PC-9 (cell line): ENCODE data around the gene BUB1. TPM values are rescaled to one million over a fixed set of nuclear protein-coding genes. Genes with fewer than 3 reads are reported as not detected.

Source experiments
- BruUV-seq: library from RNA; stranded (reverse); fragments of 400-500 nt; replicated peaks from 2 replicates; lab custom pipeline; 2021; lab: Mats Ljungman, UMichigan
- CTCF ChIA-PET: fragments of 300-600 bp; sonication (Branson Sonifier 250); formaldehyde crosslinking; loops from one replicate; lab custom pipeline; 2022; ENCODE audit warnings: antibody characterized with exemption; lab: Charles Lee
- POLR2A ChIA-PET: fragments of 300-600 bp; sonication (Branson Sonifier 250); formaldehyde crosslinking; loops from one replicate; lab custom pipeline; 2022; ENCODE audit warnings: antibody characterized with exemption; ENCODE audit not compliant: unreplicated experiment; lab: Charles Lee
- DNase-seq, 2 experiments: peaks; one replicate each; pipeline versions ENCODE4 v3.0.0 to v3.0.0-alpha.2; 2015 to 2022; ENCODE audit warnings: mixed read lengths in 1 of 2
- H2AFZ ChIP-seq: fragments of 200-600 bp; sonication (generic); 2 replicates; pipeline ENCODE4 v1.8.1; 2017; ENCODE audit warnings: antibody characterized with exemption
- H3F3A ChIP-seq: fragments of 200-600 bp; sonication (generic); 2 replicates; pipeline ENCODE4 v1.8.1; 2017; ENCODE audit warnings: antibody characterized with exemption, mild to moderate bottlenecking, low read depth; ENCODE audit not compliant: insufficient read depth
- H3K27ac ChIP-seq: fragments of 200-600 bp; sonication (generic); 2 replicates; pipeline ENCODE4 v1.6.1; 2016; ENCODE audit warnings: mixed run types
- H3K27me3 ChIP-seq: fragments of 200-600 bp; sonication (generic); 2 replicates; pipeline ENCODE4 v1.6.1; 2016; ENCODE audit warnings: low read depth, mixed run types; ENCODE audit not compliant: insufficient read depth
- H3K36me3 ChIP-seq: fragments of 200-600 bp; sonication (generic); 2 replicates; pipeline ENCODE4 v1.6.1; 2016; ENCODE audit warnings: low read depth, mixed run types
- H3K4me1 ChIP-seq: fragments of 200-600 bp; sonication (generic); replicated peaks from 2 replicates; pipeline ENCODE4 v1.6.1; 2016; ENCODE audit warnings: mixed run types; ENCODE audit not compliant: insufficient read depth
- H3K4me2 ChIP-seq: fragments of 200-600 bp; sonication (generic); 2 replicates; pipeline ENCODE4 v1.6.1; 2017; ENCODE audit warnings: mixed run types
- H3K4me3 ChIP-seq: fragments of 200-600 bp; sonication (generic); 2 replicates; pipeline ENCODE4 v1.6.1; 2016; ENCODE audit warnings: mixed run types
- H3K79me2 ChIP-seq: fragments of 200-600 bp; sonication (generic); 2 replicates; pipeline ENCODE4 v1.6.1; 2017; ENCODE audit warnings: low read depth, mixed run types
- H3K9me2 ChIP-seq: fragments of 200-600 bp; sonication (generic); 2 replicates; pipeline ENCODE4 v1.8.1; 2017; ENCODE audit warnings: mild to moderate bottlenecking; ENCODE audit not compliant: insufficient read depth
- H3K9me3 ChIP-seq: fragments of 200-600 bp; sonication (generic); 2 replicates; pipeline ENCODE4 v1.8.1; 2016; ENCODE audit warnings: low read depth; ENCODE audit not compliant: insufficient read depth
- H4K20me1 ChIP-seq: fragments of 200-600 bp; sonication (generic); 2 replicates; pipeline ENCODE4 v1.8.1; 2017; ENCODE audit not compliant: insufficient read depth
- CTCF ChIP-seq: fragments of 200-600 bp; sonication (generic); conservative IDR thresholded peaks from 2 replicates; pipeline ENCODE4 v1.6.1; 2017; ENCODE audit warnings: mixed run types, antibody characterized with exemption, mild to moderate bottlenecking, moderate library complexity
- EZH2 ChIP-seq: fragments of 200-600 bp; sonication (generic); IDR thresholded peaks from 2 replicates; pipeline ENCODE4 v1.8.0; 2017; ENCODE audit warnings: antibody characterized with exemption, low read depth
- intact Hi-C: fragments of 100-400 bp; cut with micrococcal nuclease; formaldehyde crosslinking; loops from one replicate; pipeline ENCODE4 v1.10.0; 2022; ENCODE audit not compliant: unreplicated experiment
- total RNA-seq: library from RNA; stranded (reverse); gene quantifications from 2 replicates; pipeline ENCODE4 v1.2.3, GENCODE V29; 2021

The BUB1 gene
- total RNA-seq, 1 experiment from 2014 or later, result 74.6 TPM

DNA sequence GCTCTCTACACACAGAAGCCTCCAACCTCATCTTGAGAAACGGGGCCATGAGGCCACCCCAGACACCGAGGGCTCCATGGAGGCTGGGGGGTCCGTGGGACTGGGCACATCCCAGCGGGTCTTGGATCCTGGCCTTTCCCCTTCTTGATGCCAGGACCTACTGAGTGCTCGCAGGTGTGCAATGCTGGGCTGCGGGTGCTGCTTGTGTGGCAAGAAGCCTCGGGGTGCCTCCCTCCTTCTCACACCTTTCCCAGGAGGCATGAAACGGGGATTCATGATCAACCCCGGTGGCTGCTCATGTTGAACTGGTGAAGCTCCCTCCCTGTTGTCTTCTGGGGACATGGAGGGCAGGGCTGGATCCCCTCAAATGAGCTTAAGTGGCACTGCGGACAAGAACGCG lies 2.0 kb upstream of the BUB1 start:
- peaks cover 36% of the 10 kb centered on the region for H3K79me2 ChIP-seq
- CTCF ChIA-PET, result interaction anchor here (2.2 kb wide), 1 partner anchor 76 kb away, joined by 15 read pairs; no protein-coding TSS in a partner anchor
- BruUV-seq, result no TSS peak
- peaks cover 7% of the 10 kb centered on the region for H3F3A ChIP-seq
- no peak for TF ChIP-seq CTCF
- TF ChIP-seq EZH2, result no peak
- peaks cover 33% of the 10 kb centered on the region for H3K4me1 ChIP-seq
- POLR2A ChIA-PET, result interaction anchor here (0.7 kb wide), 1 partner anchor 9 kb away, joined by 5 read pairs; no protein-coding TSS in a partner anchor
- no peak overlapping the region for H2AFZ ChIP-seq
- H3K9me2 ChIP-seq, result no peaks in the 10 kb centered on the region
- intact Hi-C loops, result loop anchor here (10.0 kb wide), 1 partner anchor 995 kb away; no protein-coding TSS in a partner anchor
- DNase-seq, result no peak
- H3K27ac ChIP-seq, result no peak overlapping the region
- 0 out of 2 replicates have a peak, but pooled peaks cover 5% of the 10 kb centered on the region for H3K36me3 ChIP-seq
- H3K4me3 ChIP-seq, result no peak overlapping the region
- no peaks in the 10 kb centered on the region for H4K20me1 ChIP-seq
- no peaks in the 10 kb centered on the region for H3K9me3 ChIP-seq
- 0 out of 2 replicates have a peak overlapping the region, but pooled peaks have one; percentile 91 for H3K4me2 ChIP-seq
- no peaks in the 10 kb centered on the region for H3K27me3 ChIP-seq

- intact Hi-C loops, result loop anchor here (10.0 kb wide), 1 partner anchor 995 kb away; no protein-coding TSS in a partner anchor
- H3K36me3 ChIP-seq, result 0 out of 2 replicates have a peak, but pooled peaks cover 6% of the 10 kb centered on the region
- no peaks in the 10 kb centered on the region for H3K9me2 ChIP-seq
- H3K4me1 ChIP-seq, result peaks cover 35% of the 10 kb centered on the region
- H4K20me1 ChIP-seq, result no peaks in the 10 kb centered on the region
- peak overlapping the region; percentile 78 for H3K4me3 ChIP-seq
- peaks cover 7% of the 10 kb centered on the region for H3F3A ChIP-seq
- peak overlapping the region; percentile 91 for H3K4me2 ChIP-seq
- H2AFZ ChIP-seq, result peak overlapping the region; percentile 95
- peak overlapping the region; percentile 90 for H3K27ac ChIP-seq
- no peaks in the 10 kb centered on the region for H3K9me3 ChIP-seq
- peaks cover 41% of the 10 kb centered on the region for H3K79me2 ChIP-seq
- DNase-seq, result no peak
- CTCF ChIA-PET, result interaction anchor here (2.2 kb wide), 1 partner anchor 76 kb away, joined by 15 read pairs; no protein-coding TSS in a partner anchor
- BruUV-seq, result no TSS peak
- POLR2A ChIA-PET, result interaction anchor here (0.7 kb wide), 1 partner anchor 10 kb away, joined by 5 read pairs; no protein-coding TSS in a partner anchor
- H3K27me3 ChIP-seq, result no peaks in the 10 kb centered on the region
- no peak; the same call in 1 of the 2 replicates for TF ChIP-seq CTCF
- TF ChIP-seq EZH2, result no peak
Measured at GRCh38 chr2:110679337-110679707, 1.5 kb upstream of the BUB1 start.

GRCh38 chr2:110678457-110679336 lies 834 bp upstream of the BUB1 start:
- POLR2A ChIA-PET, result interaction anchor here (0.7 kb wide), 2 partner anchors 10 to 100 kb away, joined by 3 to 5 read pairs; no protein-coding TSS in a partner anchor
- DNase-seq, result peak in 1 of 2 experiments; percentile 19
- Histone ChIP-seq H3K27ac (peak overlapping the region; percentile 90), H4K20me1 (no peaks in the 10 kb centered on the region), H3K4me3 (peak overlapping the region; percentile 78), H3K4me1 (peaks cover 35% of the 10 kb centered on the region), H3K9me2 (no peaks in the 10 kb centered on the region), H3K36me3 (0 out of 2 replicates have a peak, but pooled peaks cover 6% of the 10 kb centered on the region), H3K27me3 (no peaks in the 10 kb centered on the region), H3F3A (peaks cover 7% of the 10 kb centered on the region), H3K79me2 (peaks cover 41% of the 10 kb centered on the region), H3K9me3 (no peaks in the 10 kb centered on the region), H3K4me2 (peak overlapping the region; percentile 91), H2AFZ (peak overlapping the region; percentile 95)
- intact Hi-C loops, result loop anchor here (10.0 kb wide), 1 partner anchor 996 kb away; no protein-coding TSS in a partner anchor
- CTCF ChIA-PET, result interaction anchor here (0.7 to 2.2 kb wide), 4 partner anchors 11 to 77 kb away, joined by 3 to 15 read pairs (median 4); no protein-coding TSS in a partner anchor
- TF ChIP-seq EZH2 (no peak), CTCF (no peak)
- BruUV-seq, result TSS peak; percentile 98
